Osteocyte (in vitro differentiated cells): ENCODE data around the gene FAHD1. TPM values are rescaled to one million over a fixed set of nuclear protein-coding genes. Genes with fewer than 3 reads are reported as not detected.

Experiments
- DNase-seq: peaks from one replicate; pipeline ENCODE4 v3.0.0; 2021; ENCODE audit warnings: mixed read lengths; ENCODE audit not compliant: unreplicated experiment; ENCODE audit errors: extremely low spot score
- H3K27ac Mint-ChIP-seq: one replicate; pipeline ENCODE4 v1.8.0; 2021; ENCODE audit warnings: mild to moderate bottlenecking, mixed read lengths; ENCODE audit not compliant: unreplicated experiment
- H3K27me3 Mint-ChIP-seq: one replicate; pipeline ENCODE4 v1.8.0; 2021; ENCODE audit warnings: mixed read lengths; ENCODE audit not compliant: unreplicated experiment
- H3K36me3 Mint-ChIP-seq: one replicate; pipeline ENCODE4 v1.8.0; 2021; ENCODE audit warnings: mixed read lengths; ENCODE audit not compliant: unreplicated experiment
- H3K4me1 Mint-ChIP-seq: one replicate; pipeline ENCODE4 v1.8.0; 2021; ENCODE audit warnings: mixed read lengths; ENCODE audit not compliant: unreplicated experiment
- H3K4me3 Mint-ChIP-seq: one replicate; pipeline ENCODE4 v1.8.0; 2021; ENCODE audit warnings: mild to moderate bottlenecking, moderate library complexity, mixed read lengths; ENCODE audit not compliant: unreplicated experiment
- H3K9me3 Mint-ChIP-seq: one replicate; pipeline ENCODE4 v1.8.0; 2021; ENCODE audit warnings: mixed read lengths; ENCODE audit not compliant: unreplicated experiment
- total RNA-seq: library from RNA; stranded (reverse); gene quantifications from 2 replicates; pipeline ENCODE4 v1.2.1, GENCODE V29; 2021
- TF ChIP-seq, protein P1 (sequence below): fragments of 200-600 bp; sonication (generic); IDR thresholded peaks from 2 replicates; pipeline ENCODE4 v1.5.0; 2021; ENCODE audit warnings: antibody characterized with exemption, mild to moderate bottlenecking, moderate library complexity

The FAHD1 gene
- total RNA-seq, 1 donor from 2014 or later, result 25.9 TPM

DNA sequence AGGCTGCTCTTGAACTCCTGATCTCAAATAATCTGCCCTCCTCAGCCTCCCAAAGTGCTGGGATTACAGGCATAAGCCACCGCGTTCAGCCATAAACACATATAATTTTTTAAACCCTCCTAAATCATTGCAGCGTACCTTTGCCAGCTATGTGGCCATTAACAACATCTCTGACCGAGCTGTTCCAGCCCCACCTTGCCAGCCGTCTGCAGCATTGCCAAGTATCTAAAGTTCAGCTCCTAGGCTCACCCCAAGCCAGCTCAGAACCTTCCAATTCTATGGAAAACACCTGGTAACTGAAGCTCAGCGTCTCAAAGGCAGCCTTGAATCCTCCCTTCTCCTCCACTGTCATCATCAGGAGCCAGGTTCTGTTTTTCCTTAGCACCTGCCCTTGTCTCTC lies 50.1 kb downstream of the FAHD1 start:
- TF ChIP-seq, protein P1, sequence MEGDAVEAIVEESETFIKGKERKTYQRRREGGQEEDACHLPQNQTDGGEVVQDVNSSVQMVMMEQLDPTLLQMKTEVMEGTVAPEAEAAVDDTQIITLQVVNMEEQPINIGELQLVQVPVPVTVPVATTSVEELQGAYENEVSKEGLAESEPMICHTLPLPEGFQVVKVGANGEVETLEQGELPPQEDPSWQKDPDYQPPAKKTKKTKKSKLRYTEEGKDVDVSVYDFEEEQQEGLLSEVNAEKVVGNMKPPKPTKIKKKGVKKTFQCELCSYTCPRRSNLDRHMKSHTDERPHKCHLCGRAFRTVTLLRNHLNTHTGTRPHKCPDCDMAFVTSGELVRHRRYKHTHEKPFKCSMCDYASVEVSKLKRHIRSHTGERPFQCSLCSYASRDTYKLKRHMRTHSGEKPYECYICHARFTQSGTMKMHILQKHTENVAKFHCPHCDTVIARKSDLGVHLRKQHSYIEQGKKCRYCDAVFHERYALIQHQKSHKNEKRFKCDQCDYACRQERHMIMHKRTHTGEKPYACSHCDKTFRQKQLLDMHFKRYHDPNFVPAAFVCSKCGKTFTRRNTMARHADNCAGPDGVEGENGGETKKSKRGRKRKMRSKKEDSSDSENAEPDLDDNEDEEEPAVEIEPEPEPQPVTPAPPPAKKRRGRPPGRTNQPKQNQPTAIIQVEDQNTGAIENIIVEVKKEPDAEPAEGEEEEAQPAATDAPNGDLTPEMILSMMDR, result no peak
- no peak overlapping the region for H3K4me3 Mint-ChIP-seq
- H3K9me3 Mint-ChIP-seq, result no peaks in the 10 kb centered on the region
- H3K27ac Mint-ChIP-seq, result no peak overlapping the region
- peaks cover 11% of the 10 kb centered on the region for H3K4me1 Mint-ChIP-seq
- DNase-seq, result no peak
- H3K36me3 Mint-ChIP-seq, result no peaks in the 10 kb centered on the region
- H3K27me3 Mint-ChIP-seq, result peaks cover 20% of the 10 kb centered on the region

DNA sequence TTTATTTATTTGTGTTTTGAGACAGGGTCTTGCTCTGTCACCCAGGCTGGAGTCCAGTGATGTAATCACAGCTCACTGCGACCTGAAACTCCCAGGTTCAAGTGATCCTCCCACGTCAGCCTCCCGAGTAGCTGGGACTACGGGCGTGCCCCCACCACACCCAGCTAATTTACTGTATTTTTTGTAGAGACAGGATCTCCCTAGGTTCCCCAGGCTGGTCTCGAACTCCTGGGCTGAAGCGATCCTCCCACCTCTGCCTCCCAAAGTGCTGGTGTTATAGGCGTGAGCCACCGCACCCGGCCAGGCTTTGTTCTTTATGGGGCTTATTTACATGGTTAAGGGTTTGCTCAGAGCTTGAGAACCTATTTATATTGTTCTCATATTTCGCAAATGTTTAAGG lies 50.8 kb downstream of the FAHD1 start:
- TF ChIP-seq, protein P1, result no peak
- H3K36me3 Mint-ChIP-seq, result no peaks in the 10 kb centered on the region
- H3K27ac Mint-ChIP-seq, result no peak overlapping the region
- no peak overlapping the region for H3K4me3 Mint-ChIP-seq
- no peaks in the 10 kb centered on the region for H3K9me3 Mint-ChIP-seq
- peaks cover 6% of the 10 kb centered on the region for H3K4me1 Mint-ChIP-seq
- DNase-seq, result no peak
- peaks cover 20% of the 10 kb centered on the region for H3K27me3 Mint-ChIP-seq

DNA sequence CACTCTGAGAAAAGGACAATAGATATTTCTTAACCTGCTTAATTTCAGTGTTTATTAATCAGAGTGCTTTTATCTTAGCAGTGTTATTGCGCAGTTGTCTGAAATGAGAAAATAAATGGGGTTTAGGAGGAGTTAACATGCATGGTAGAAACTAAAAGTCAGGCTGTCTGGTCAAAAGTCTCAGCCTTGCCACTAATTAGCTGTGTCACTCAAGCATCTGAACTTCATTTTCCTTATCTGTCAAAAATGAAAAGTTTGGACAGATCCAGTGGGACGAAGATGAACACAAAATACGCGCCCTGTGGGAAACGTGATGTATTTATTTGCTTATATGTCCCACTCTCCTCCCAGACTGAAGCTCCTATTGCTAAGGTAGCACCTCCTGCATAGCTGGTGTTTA lies 51.2 kb downstream of the FAHD1 start:
- TF ChIP-seq, protein P1, result no peak
- Mint-ChIP-seq H3K4me1 (peaks cover 6% of the 10 kb centered on the region), H3K4me3 (no peak overlapping the region), H3K36me3 (no peaks in the 10 kb centered on the region), H3K9me3 (no peaks in the 10 kb centered on the region), H3K27me3 (peaks cover 20% of the 10 kb centered on the region), H3K27ac (no peak overlapping the region)
- no peak for DNase-seq

Other genes with a start within 250 kb of the FAHD1 start
- 36.4 and 38.2 TPM in 2 replicates for gene IFT140, start 215.1 kb upstream of the FAHD1 start, total RNA-seq
- 29.4 and 30.1 TPM in 2 replicates for gene CRAMP1, start 214.8 kb upstream of the FAHD1 start, total RNA-seq
- 53.6 and 55.1 TPM in 2 replicates for gene JPT2, start 148.9 kb upstream of the FAHD1 start, total RNA-seq
- gene MAPK8IP3, start 121.0 kb upstream of the FAHD1 start, total RNA-seq, result 89.7 and 105 TPM in 2 replicates
- 45.8 and 48.8 TPM in 2 replicates for gene NME3, start 55.7 kb upstream of the FAHD1 start, total RNA-seq
- 21.5 and 22.4 TPM in 2 replicates for gene EME2, start 54.4 kb upstream of the FAHD1 start, total RNA-seq
- gene MRPS34, start 54.1 kb upstream of the FAHD1 start, total RNA-seq, result 70.9 and 73.9 TPM in 2 replicates
- gene SPSB3, start 44.6 kb upstream of the FAHD1 start, total RNA-seq, result 52.8 and 53.4 TPM in 2 replicates
- gene NUBP2, start 44.2 kb upstream of the FAHD1 start, total RNA-seq, result 55.5 and 56.3 TPM in 2 replicates
- 0.34 and 0.43 TPM in 2 replicates for gene IGFALS, start 33.5 kb upstream of the FAHD1 start, total RNA-seq
- gene HAGH, start 381 bp upstream of the FAHD1 start, total RNA-seq, result 55.0 and 57.0 TPM in 2 replicates
- 0.63 and 1.2 TPM in 2 replicates for gene MEIOB, start 45.0 kb downstream of the FAHD1 start, total RNA-seq
- not detected in 2 replicates for gene HS3ST6, start 91.2 kb downstream of the FAHD1 start, total RNA-seq
- gene MSRB1, start 116.0 kb downstream of the FAHD1 start, total RNA-seq, result 17.1 and 21.0 TPM in 2 replicates
- 1.2 TPM in 1 of 2 replicates, not detected in the other for gene RPL3L, start 127.5 kb downstream of the FAHD1 start, total RNA-seq
- gene NDUFB10, start 132.3 kb downstream of the FAHD1 start, total RNA-seq, result 126 TPM in 2 replicates
- gene RPS2, start 137.6 kb downstream of the FAHD1 start, total RNA-seq, result 2,261 and 2,286 TPM in 2 replicates
- gene RNF151, start 139.7 kb downstream of the FAHD1 start, total RNA-seq, result 0.46 TPM in 1 of 2 replicates, not detected in the other
- gene TBL3, start 144.8 kb downstream of the FAHD1 start, total RNA-seq, result 29.9 and 32.0 TPM in 2 replicates
- 0.54 and 0.91 TPM in 2 replicates for gene NOXO1, start 154.3 kb downstream of the FAHD1 start, total RNA-seq
- gene GFER, start 157.0 kb downstream of the FAHD1 start, total RNA-seq, result 21.2 and 24.7 TPM in 2 replicates
- gene SYNGR3, start 162.8 kb downstream of the FAHD1 start, total RNA-seq, result 0.57 and 0.91 TPM in 2 replicates
- 45.4 and 46.9 TPM in 2 replicates for gene ZNF598, start 182.6 kb downstream of the FAHD1 start, total RNA-seq
- gene NPW, start 192.6 kb downstream of the FAHD1 start, total RNA-seq, result 4.1 and 4.4 TPM in 2 replicates
- gene NHERF2, start 199.7 kb downstream of the FAHD1 start, total RNA-seq, result 143 and 146 TPM in 2 replicates
- 22.2 and 24.3 TPM in 2 replicates for gene NTHL1, start 220.6 kb downstream of the FAHD1 start, total RNA-seq
- gene TSC2, start 220.8 kb downstream of the FAHD1 start, total RNA-seq, result 183 and 194 TPM in 2 replicates